Mononuclear cell (primary cell): Measurements from ENCODE around the gene PLPP6. TPM values are rescaled to one million over a fixed set of nuclear protein-coding genes. Genes with fewer than 3 reads are reported as not detected.

Experiments used
- H3K27me3 ChIP-seq: 2 replicates; pipeline ENCODE4 v1.6.0; 2011; ENCODE audit warnings: low read length, control low read depth; ENCODE audit not compliant: insufficient read depth
- H3K4me1 ChIP-seq: 2 replicates; pipeline ENCODE4 v1.5.1; 2011; ENCODE audit warnings: mild to moderate bottlenecking, low read length, control low read depth; ENCODE audit not compliant: insufficient read depth
- H3K4me3 ChIP-seq: 2 replicates; pipeline ENCODE4 v1.5.1; 2011; ENCODE audit warnings: mild to moderate bottlenecking, low read length, moderate library complexity
- H3K9me3 ChIP-seq: 2 replicates; pipeline ENCODE4 v1.5.1; 2011; ENCODE audit warnings: low read depth, mild to moderate bottlenecking, control low read depth, low read length
- total RNA-seq: library from RNA; depleted of rRNA; stranded (reverse); fragments of >200 nt; gene quantifications from one replicate; pipeline ENCODE4 v1.2.3, GENCODE V29; 2012

PLPP6 gene
- total RNA-seq, 1 donor = 10.1 TPM

GRCh38 chr9:4671737-4672136 lies 9.6 kb downstream of the PLPP6 start:
- Histone ChIP-seq H3K4me1 (peaks cover 3% of the 10 kb centered on the region), H3K9me3 (no peaks in the 10 kb centered on the region), H3K4me3 (no peak overlapping the region), H3K27me3 (peaks cover 18% of the 10 kb centered on the region)

DNA sequence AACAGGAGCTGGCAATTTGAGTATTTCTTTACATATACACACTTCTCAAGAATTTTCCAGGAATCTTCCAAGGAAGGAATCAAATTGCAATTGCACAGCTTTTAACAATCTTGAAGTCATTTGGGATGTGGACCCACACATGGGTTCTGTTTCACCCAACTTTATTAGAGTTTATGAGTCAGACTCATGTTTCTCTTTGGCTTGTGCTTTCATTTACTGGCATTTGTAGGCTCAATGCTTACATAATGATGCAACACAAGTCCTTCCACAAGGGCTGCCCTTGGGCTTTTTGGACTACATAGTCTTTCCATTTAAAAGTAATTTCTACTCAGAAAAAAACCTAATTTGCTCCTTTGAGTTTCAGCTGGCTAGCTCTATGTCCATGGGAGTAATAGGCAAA lies 12.7 kb downstream of the PLPP6 start:
- Histone ChIP-seq H3K27me3 (no peaks in the 10 kb centered on the region), H3K9me3 (no peaks in the 10 kb centered on the region), H3K4me1 (peaks cover 5% of the 10 kb centered on the region), H3K4me3 (no peak overlapping the region)

DNA sequence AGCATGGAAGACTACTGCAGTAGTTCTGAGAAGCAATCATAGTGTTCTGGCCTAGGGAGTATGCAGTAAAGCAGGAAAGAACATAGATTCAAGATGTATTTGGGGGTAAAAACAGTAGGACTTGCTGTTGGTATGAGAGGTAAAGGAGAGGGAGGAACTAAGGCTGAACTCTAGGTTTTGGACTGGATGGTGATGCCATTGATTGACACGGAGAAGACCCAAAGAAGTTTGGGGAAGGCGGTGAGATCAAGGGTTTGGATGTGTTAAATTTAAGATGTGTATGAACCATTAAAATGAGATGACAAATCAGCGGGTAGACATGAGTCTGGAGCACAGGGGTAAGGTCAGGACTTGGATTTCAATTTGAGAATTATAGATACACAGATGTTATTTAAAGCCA lies 15.3 kb downstream of the PLPP6 start:
- Histone ChIP-seq H3K4me1 (peaks cover 22% of the 10 kb centered on the region), H3K27me3 (no peaks in the 10 kb centered on the region), H3K4me3 (no peak overlapping the region), H3K9me3 (no peaks in the 10 kb centered on the region)

GRCh38 chr9:4678679-4679267 lies 16.7 kb downstream of the PLPP6 start:
- no peaks in the 10 kb centered on the region for H3K27me3 ChIP-seq
- peak overlapping the region; percentile 85 for H3K4me3 ChIP-seq
- H3K9me3 ChIP-seq = no peaks in the 10 kb centered on the region
- peaks cover 22% of the 10 kb centered on the region for H3K4me1 ChIP-seq

- Histone ChIP-seq H3K4me1 (peaks cover 22% of the 10 kb centered on the region), H3K9me3 (no peaks in the 10 kb centered on the region), H3K27me3 (no peaks in the 10 kb centered on the region), H3K4me3 (peak within 1 kb of the TSS; percentile 85)
Observed at GRCh38 chr9:4679268-4680172, 17.4 kb downstream of the PLPP6 start, which contains the start of gene CDC37L1. CDC37L1 (plus strand) TSS chr9:4679569; CDS start chr9:4679768, 199 bp downstream.

- peak overlapping the region; percentile 85 for H3K4me3 ChIP-seq
- H3K9me3 ChIP-seq = no peaks in the 10 kb centered on the region
- peaks cover 22% of the 10 kb centered on the region for H3K4me1 ChIP-seq
- H3K27me3 ChIP-seq = no peaks in the 10 kb centered on the region
Observed at GRCh38 chr9:4680173-4680525, 18.1 kb downstream of the PLPP6 start.

DNA sequence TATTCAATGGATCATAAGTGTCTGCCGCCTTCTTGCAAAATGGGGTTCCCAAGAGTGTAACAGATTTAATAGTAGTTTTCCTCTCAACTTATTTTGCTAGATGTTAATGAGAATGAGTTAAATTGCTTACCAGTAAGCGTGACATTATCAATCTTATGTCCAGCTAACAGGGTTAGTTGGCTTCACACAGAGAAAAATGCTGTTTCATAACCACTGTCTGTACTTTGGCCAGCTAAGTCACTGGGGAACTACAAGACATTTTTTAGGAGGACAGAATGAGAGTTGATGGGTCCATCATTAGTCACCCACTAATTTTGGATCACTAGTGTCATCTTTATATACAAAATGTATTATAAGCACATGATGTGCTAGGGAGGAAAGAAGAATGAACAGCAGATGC lies 18.7 kb downstream of the PLPP6 start:
- Histone ChIP-seq H3K27me3 (no peaks in the 10 kb centered on the region), H3K9me3 (no peaks in the 10 kb centered on the region), H3K4me1 (peaks cover 22% of the 10 kb centered on the region), H3K4me3 (no peak overlapping the region)

DNA sequence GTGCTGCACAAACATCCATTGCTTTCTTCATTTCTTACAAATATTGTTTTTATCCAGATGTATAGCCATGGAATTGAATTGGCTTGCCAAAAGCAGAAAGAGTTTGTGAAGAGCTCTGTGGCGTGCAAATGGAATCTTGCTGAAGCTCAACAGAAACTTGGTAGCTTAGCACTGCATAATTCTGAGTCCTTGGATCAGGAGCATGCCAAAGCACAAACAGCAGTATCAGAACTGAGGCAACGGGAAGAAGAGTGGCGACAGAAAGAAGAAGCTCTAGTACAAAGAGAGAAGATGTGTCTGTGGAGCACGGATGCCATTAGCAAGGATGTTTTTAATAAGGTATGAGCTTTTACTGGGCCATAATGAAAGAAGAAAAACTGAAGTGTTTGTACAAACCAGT lies 22.7 kb downstream of the PLPP6 start:
- no peaks in the 10 kb centered on the region for H3K27me3 ChIP-seq

DNA sequence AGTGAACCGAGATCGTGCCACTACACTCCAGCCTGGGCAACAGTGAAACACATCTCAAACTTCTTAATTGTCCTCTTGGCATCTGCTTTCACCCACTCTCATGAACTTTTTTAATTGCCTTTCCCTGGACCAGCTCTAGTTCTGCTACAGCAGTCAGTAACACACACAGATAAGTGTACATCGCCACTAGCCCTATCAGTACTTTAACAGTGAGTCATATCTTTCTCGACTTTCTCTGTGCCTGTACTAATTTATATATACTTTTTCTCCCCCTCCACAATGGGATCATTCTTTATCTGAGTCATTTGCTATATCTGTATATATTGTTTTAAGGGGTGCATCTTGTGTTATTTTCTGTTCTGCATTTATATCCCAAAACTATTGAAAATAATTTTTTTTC lies 24.0 kb downstream of the PLPP6 start:
- Histone ChIP-seq H3K27me3 (no peaks in the 10 kb centered on the region), H3K9me3 (no peaks in the 10 kb centered on the region), H3K4me3 (no peak overlapping the region), H3K4me1 (peaks cover 4% of the 10 kb centered on the region)

More for the DNA sequence above, 22.7 kb downstream of the PLPP6 start:
- Histone ChIP-seq H3K4me3 (no peak overlapping the region), H3K4me1 (peaks cover 16% of the 10 kb centered on the region), H3K9me3 (no peaks in the 10 kb centered on the region)

GRCh38 chr9:4686584-4686983 lies 24.5 kb downstream of the PLPP6 start:
- Histone ChIP-seq H3K4me1 (no peaks in the 10 kb centered on the region), H3K9me3 (no peaks in the 10 kb centered on the region), H3K4me3 (no peak overlapping the region), H3K27me3 (no peaks in the 10 kb centered on the region)

DNA sequence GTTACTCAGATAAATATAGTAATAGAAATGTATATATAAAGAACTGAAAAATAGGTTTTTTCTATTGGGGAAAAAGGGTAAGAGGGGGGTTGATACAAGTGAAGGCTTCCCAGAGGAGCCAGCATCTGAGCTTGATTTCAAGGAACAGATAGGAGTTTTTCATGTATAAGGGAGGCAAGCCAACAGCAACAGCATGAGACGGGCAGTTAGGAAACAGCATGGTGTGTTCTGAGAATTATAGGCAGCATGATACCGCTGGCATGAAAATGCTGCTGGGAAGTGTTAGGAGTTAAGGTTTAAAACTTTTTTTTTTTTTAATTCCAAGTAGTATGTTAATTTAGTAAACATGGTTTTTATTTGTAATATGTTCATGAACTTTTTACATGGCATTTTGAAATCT lies 26.9 kb downstream of the PLPP6 start:
- no peaks in the 10 kb centered on the region for H3K9me3 ChIP-seq
- H3K4me1 ChIP-seq = no peaks in the 10 kb centered on the region
- H3K4me3 ChIP-seq = no peak overlapping the region
- no peaks in the 10 kb centered on the region for H3K27me3 ChIP-seq

- Histone ChIP-seq H3K4me1 (no peaks in the 10 kb centered on the region), H3K4me3 (no peak overlapping the region), H3K27me3 (no peaks in the 10 kb centered on the region), H3K9me3 (no peaks in the 10 kb centered on the region)
Observed at GRCh38 chr9:4689687-4690104, 27.6 kb downstream of the PLPP6 start.

- H3K9me3 ChIP-seq = no peaks in the 10 kb centered on the region
- H3K4me3 ChIP-seq = no peak overlapping the region
- H3K27me3 ChIP-seq = no peaks in the 10 kb centered on the region
- H3K4me1 ChIP-seq = no peaks in the 10 kb centered on the region
Observed at GRCh38 chr9:4690144-4690543, 28.1 kb downstream of the PLPP6 start.

DNA sequence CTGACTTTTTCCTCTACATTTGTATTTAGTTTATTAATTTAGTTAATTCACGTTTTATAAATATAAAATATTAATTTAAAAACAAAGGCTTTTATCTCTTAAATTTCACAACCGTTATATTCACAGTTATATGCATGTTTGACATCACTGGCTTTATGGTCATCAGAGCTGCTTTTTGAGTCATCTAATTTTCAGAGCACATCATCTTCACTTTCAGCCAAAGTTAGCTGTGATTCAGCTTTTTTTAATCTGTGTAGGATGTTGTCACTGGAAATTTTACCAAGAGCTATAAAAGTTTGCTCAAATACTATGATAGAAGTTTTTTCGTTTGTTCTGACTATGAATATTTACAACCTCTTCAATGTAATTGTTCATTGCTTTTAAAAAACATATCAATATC lies 29.7 kb downstream of the PLPP6 start:
- Histone ChIP-seq H3K4me3 (no peak overlapping the region), H3K4me1 (no peaks in the 10 kb centered on the region), H3K27me3 (no peaks in the 10 kb centered on the region), H3K9me3 (no peaks in the 10 kb centered on the region)

DNA sequence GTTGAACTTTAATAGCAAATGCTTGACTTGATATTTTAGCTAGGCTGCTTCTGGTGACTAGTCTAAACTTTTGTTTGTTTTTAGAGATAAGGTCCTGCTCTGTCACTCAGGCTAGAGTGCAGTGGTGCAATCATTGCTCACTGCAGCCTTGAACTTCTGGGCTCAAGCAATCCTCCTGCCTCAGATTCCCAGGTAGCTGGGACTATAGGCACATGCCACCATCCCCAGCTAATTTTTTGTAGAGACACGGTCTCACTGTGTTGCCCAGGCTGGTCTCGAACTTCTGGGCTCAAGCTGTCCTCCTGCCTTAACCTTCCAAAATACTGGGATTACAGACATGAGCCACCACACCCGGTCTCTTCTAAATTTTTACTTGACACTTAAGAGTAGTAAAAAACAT lies 38.0 kb downstream of the PLPP6 start:
- Histone ChIP-seq H3K9me3 (no peaks in the 10 kb centered on the region), H3K27me3 (no peaks in the 10 kb centered on the region), H3K4me1 (no peaks in the 10 kb centered on the region), H3K4me3 (no peak overlapping the region)

- Histone ChIP-seq H3K9me3 (no peaks in the 10 kb centered on the region), H3K4me3 (no peak overlapping the region), H3K27me3 (no peaks in the 10 kb centered on the region), H3K4me1 (no peaks in the 10 kb centered on the region)
Observed at GRCh38 chr9:4700932-4701331, 38.8 kb downstream of the PLPP6 start.
